Neuronal stem cell (in vitro differentiated cells): Measurements from ENCODE around the gene MSANTD3.

Experiments
- DNase-seq: peaks from one replicate; pipeline ENCODE4 v3.0.0-alpha.2; 2013; ENCODE audit warnings: low spot score
- H2AFZ ChIP-seq: one replicate; pipeline ENCODE4 v1.6.1; 2013; ENCODE audit warnings: mild to moderate bottlenecking, low read length, inconsistent platforms
- H2AK5ac ChIP-seq: 2 replicates; pipeline ENCODE4 v1.6.1; 2013; ENCODE audit warnings: low read depth, mild to moderate bottlenecking, inconsistent platforms, low read length, moderate library complexity, mixed read lengths
- H2BK120ac ChIP-seq: 2 replicates; pipeline ENCODE4 v1.6.1; 2013; ENCODE audit warnings: low read depth, mild to moderate bottlenecking, inconsistent platforms, low read length, moderate library complexity, mixed read lengths
- H2BK12ac ChIP-seq: one replicate; pipeline ENCODE4 v1.6.1; 2013; ENCODE audit warnings: low read length, inconsistent platforms
- H2BK15ac ChIP-seq: 2 replicates; pipeline ENCODE4 v1.6.1; 2013; ENCODE audit warnings: mild to moderate bottlenecking, low read length, inconsistent platforms, mixed read lengths
- H2BK5ac ChIP-seq: one replicate; pipeline ENCODE4 v1.6.1; 2013; ENCODE audit warnings: inconsistent platforms, mild to moderate bottlenecking, low read length, moderate library complexity
- H3K14ac ChIP-seq: one replicate; pipeline ENCODE4 v1.6.1; 2013; ENCODE audit warnings: low read length, inconsistent platforms
- H3K18ac ChIP-seq: 2 replicates; pipeline ENCODE4 v1.6.1; 2013; ENCODE audit warnings: low read length, inconsistent platforms
- H3K23ac ChIP-seq: 2 replicates; pipeline ENCODE4 v1.6.1; 2013; ENCODE audit warnings: low read depth, mild to moderate bottlenecking, mixed read lengths, low read length, inconsistent platforms; ENCODE audit not compliant: poor library complexity
- H3K27ac ChIP-seq: replicated peaks from 3 replicates; pipeline ENCODE4 v1.5.1; 2013; ENCODE audit warnings: low read length, inconsistent platforms
- H3K27me3 ChIP-seq, 3 experiments: 2 replicates each; pipeline ENCODE4 v1.6.1; 2013; ENCODE audit warnings: low read length in 3 of 3, mild to moderate bottlenecking in 2 of 3, inconsistent platforms in 1 of 3, low read depth in 1 of 3, mixed read lengths in 1 of 3, moderate library complexity in 1 of 3; ENCODE audit not compliant: control insufficient read depth in 3 of 3, insufficient read depth in 3 of 3
- H3K36me3 ChIP-seq, 2 donors: replicated peaks in 1 of 2; 2 replicates each; pipeline ENCODE4 v1.6.1; 2013; ENCODE audit warnings: low read length in 2 of 2; ENCODE audit not compliant: control insufficient read depth in 2 of 2, insufficient read depth in 2 of 2
- H3K4ac ChIP-seq: 2 replicates; pipeline ENCODE4 v1.6.1; 2013; ENCODE audit warnings: inconsistent platforms, mild to moderate bottlenecking, low read length, moderate library complexity
- H3K4me1 ChIP-seq, 2 donors: 1 replicate in 1 of 2; 2 replicates in 1 of 2; pipeline ENCODE4 v1.6.1; 2013; ENCODE audit warnings: low read length in 2 of 2, low read depth in 1 of 2; ENCODE audit not compliant: control insufficient read depth in 2 of 2, insufficient read depth in 1 of 2
- H3K4me2 ChIP-seq: one replicate; pipeline ENCODE4 v1.6.1; 2013; ENCODE audit warnings: mild to moderate bottlenecking, low read length, inconsistent platforms; ENCODE audit not compliant: insufficient read depth, poor library complexity, severe bottlenecking
- H3K4me3 ChIP-seq, 2 donors: 2 replicates each; pipeline ENCODE4 v1.5.1; 2013; ENCODE audit warnings: low read length in 2 of 2, mild to moderate bottlenecking in 2 of 2, inconsistent platforms in 1 of 2, moderate library complexity in 1 of 2
- H3K79me1 ChIP-seq: one replicate; pipeline ENCODE4 v1.6.1; 2013; ENCODE audit warnings: low read depth, mild to moderate bottlenecking, inconsistent platforms, low read length, moderate library complexity
- H3K9ac ChIP-seq: one replicate; pipeline ENCODE4 v1.6.1; 2013; ENCODE audit warnings: mild to moderate bottlenecking, low read depth, low read length, inconsistent platforms; ENCODE audit not compliant: poor library complexity
- H3K9me3 ChIP-seq, 2 donors: replicated peaks in 1 of 2; 2 replicates each; pipeline versions ENCODE3 to v1.6.1; 2013; ENCODE audit warnings: low read length in 2 of 2, mild to moderate bottlenecking in 2 of 2, inconsistent platforms in 1 of 2, low read depth in 1 of 2, mixed read lengths in 1 of 2, moderate library complexity in 1 of 2; ENCODE audit not compliant: control insufficient read depth in 2 of 2, insufficient read depth in 1 of 2
- H4K8ac ChIP-seq: one replicate; pipeline ENCODE4 v1.6.1; 2013; ENCODE audit warnings: low read depth, mild to moderate bottlenecking, inconsistent platforms, low read length, moderate library complexity
- H4K91ac ChIP-seq: one replicate; pipeline ENCODE4 v1.6.1; 2013; ENCODE audit warnings: low read length, low read depth, mild to moderate bottlenecking, inconsistent platforms; ENCODE audit not compliant: poor library complexity
- WGBS, 2 donors: extraction: QIAGEN DNeasy Blood & Tissue Kit; methylation state at CpG; one replicate each; pipeline ENCODE4 v1.1.7; 2013; ENCODE audit warnings: missing lambda C conversion rate in 2 of 2, mixed read lengths in 1 of 2; ENCODE audit not compliant: insufficient read length in 2 of 2, insufficient replicate concordance in 1 of 2; ENCODE audit errors: extremely low coverage in 2 of 2; 5-methylcytosine and 5-hydroxymethylcytosine counted together

Gene MSANTD3

DNA sequence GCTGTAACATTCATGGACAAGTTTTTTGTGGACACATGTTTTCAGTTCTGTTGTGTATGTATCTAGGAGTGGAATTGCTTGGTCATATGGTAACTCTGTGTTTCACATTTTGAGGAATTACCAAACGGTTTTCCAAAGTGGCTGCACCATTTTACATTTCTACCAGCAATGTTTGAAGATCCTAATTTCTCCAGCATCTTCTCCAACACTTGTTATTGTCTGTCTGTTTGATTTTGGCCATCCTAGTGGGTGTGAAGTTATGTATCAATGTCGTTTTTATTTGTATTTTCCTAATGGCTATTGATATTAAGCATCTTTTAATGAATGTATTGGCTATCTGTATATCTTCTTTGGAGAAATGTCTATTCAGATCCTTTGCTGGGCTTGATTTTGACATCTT lies 52.9 kb downstream of the MSANTD3 start:
- Histone ChIP-seq H4K91ac (no peak overlapping the region), H2AFZ (no peak overlapping the region), H3K18ac (no peak overlapping the region), H3K23ac (no peak overlapping the region), H3K27ac (no peak overlapping the region), H3K4me3 (no peak overlapping the region), H2AK5ac (no peak overlapping the region), H3K36me3 (peaks cover 0 to 24% of the 10 kb centered on the region in 2 donors), H2BK12ac (no peak overlapping the region), H2BK15ac (no peak overlapping the region), H3K4ac (no peak overlapping the region), H3K4me2 (no peak overlapping the region), H3K9me3 (peaks cover 2 to 11% of the 10 kb centered on the region in 2 donors), H3K27me3 (no peaks in the 10 kb centered on the region), H3K14ac (no peak overlapping the region), H2BK120ac (no peak overlapping the region), H4K8ac (no peak overlapping the region), H3K9ac (no peak overlapping the region), H2BK5ac (no peak overlapping the region), H3K4me1 (peaks cover 4 to 9% of the 10 kb centered on the region in 2 donors), H3K79me1 (peaks cover 6% of the 10 kb centered on the region)
- WGBS, 2 donors, result no CpG with 5 or more reads among the region's 2 CpGs
- no peak for DNase-seq

DNA sequence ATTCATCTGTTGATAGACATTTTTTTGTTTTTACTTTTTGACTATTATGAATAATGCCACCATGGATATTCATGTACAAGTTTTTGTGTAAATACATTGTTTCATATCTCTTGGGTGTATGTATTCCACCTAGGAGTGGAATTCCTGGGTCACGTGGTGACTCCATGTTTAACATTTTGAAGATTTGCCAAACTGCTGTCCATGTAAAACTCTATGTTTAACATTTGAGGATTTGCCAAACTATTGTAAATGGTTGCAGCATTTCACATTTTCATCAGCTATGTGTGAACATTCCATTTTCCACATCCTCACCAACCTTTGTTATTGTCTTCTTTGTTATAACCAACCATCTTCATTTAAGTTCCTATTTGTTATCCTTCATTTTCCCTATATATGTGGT lies 58.3 kb downstream of the MSANTD3 start:
- no peak overlapping the region for H3K4me2 ChIP-seq
- no peak for DNase-seq
- H2BK15ac ChIP-seq, result no peak overlapping the region
- no peak overlapping the region for H4K8ac ChIP-seq
- H2BK120ac ChIP-seq, result no peak overlapping the region
- peaks cover 0 to 17% of the 10 kb centered on the region in 2 donors for H3K36me3 ChIP-seq
- H3K4me3 ChIP-seq, result no peak overlapping the region
- no peak overlapping the region for H3K4ac ChIP-seq
- no peak overlapping the region for H4K91ac ChIP-seq
- H3K79me1 ChIP-seq, result peaks cover 6% of the 10 kb centered on the region
- H3K9me3 ChIP-seq, result no peaks in the 10 kb centered on the region
- H2AK5ac ChIP-seq, result no peak overlapping the region
- no peak overlapping the region for H3K14ac ChIP-seq
- H3K9ac ChIP-seq, result no peak overlapping the region
- WGBS, 2 donors, result no CpG with 5 or more reads among the region's 1 CpG
- H2AFZ ChIP-seq, result no peak overlapping the region
- H3K27me3 ChIP-seq, result no peaks in the 10 kb centered on the region
- H3K27ac ChIP-seq, result no peak overlapping the region
- H3K23ac ChIP-seq, result no peak overlapping the region
- H2BK12ac ChIP-seq, result no peak overlapping the region
- H3K4me1 ChIP-seq, result no peaks in the 10 kb centered on the region
- no peak overlapping the region for H3K18ac ChIP-seq
- no peak overlapping the region for H2BK5ac ChIP-seq

DNA sequence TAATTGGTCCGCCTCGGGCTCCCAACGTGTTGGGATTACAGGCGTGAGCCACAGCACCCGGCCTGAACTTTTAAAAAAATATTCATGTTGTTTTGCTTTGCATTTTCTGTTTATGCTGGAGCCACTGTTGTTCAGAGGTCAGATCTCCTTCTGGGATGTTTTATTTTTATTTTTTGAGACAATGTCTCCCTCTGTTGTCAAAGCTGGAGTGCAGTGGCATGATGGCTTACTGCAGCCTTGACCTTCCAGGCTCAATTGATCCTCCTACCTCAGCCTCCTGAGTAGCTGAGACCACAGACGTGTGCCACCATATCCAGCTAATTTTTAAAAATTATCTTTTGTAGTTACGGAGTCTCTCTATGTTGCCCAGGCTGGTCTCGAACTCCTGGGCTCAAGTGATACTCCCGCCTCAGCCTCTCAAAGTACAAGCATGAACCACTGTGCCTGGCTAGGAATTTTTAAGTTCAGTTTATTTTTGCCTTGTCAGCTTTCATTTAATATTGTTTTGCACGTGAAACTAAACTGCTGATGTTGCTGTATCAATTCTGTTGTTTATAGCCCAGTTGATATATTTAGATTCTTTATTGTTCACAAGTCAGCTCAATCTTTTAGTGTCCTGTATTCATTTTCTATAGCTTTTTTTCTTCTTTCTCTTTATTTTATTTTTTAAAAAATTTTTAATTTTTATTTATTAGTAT lies 59.7 kb downstream of the MSANTD3 start:
- no peak for DNase-seq
- peaks cover 0 to 17% of the 10 kb centered on the region in 2 donors for H3K36me3 ChIP-seq
- no peak overlapping the region for H2BK120ac ChIP-seq
- H3K4me2 ChIP-seq, result no peak overlapping the region
- peaks cover 0 to 2% of the 10 kb centered on the region in 2 donors for H3K9me3 ChIP-seq
- H2BK15ac ChIP-seq, result no peak overlapping the region
- no CpG with 5 or more reads among the region's 10 CpGs for WGBS, 2 donors
- H3K27me3 ChIP-seq, result no peaks in the 10 kb centered on the region
- no peak overlapping the region for H4K8ac ChIP-seq
- H3K4me3 ChIP-seq, result no peak overlapping the region
- H2BK5ac ChIP-seq, result no peak overlapping the region
- H2AK5ac ChIP-seq, result no peak overlapping the region
- H3K27ac ChIP-seq, result no peak overlapping the region
- H3K14ac ChIP-seq, result no peak overlapping the region
- no peak overlapping the region for H4K91ac ChIP-seq
- H3K9ac ChIP-seq, result no peak overlapping the region
- peaks cover 6% of the 10 kb centered on the region for H3K79me1 ChIP-seq
- H3K4ac ChIP-seq, result no peak overlapping the region
- no peak overlapping the region for H3K18ac ChIP-seq
- no peak overlapping the region for H3K23ac ChIP-seq
- no peaks in the 10 kb centered on the region for H3K4me1 ChIP-seq
- H2AFZ ChIP-seq, result no peak overlapping the region
- no peak overlapping the region for H2BK12ac ChIP-seq

DNA sequence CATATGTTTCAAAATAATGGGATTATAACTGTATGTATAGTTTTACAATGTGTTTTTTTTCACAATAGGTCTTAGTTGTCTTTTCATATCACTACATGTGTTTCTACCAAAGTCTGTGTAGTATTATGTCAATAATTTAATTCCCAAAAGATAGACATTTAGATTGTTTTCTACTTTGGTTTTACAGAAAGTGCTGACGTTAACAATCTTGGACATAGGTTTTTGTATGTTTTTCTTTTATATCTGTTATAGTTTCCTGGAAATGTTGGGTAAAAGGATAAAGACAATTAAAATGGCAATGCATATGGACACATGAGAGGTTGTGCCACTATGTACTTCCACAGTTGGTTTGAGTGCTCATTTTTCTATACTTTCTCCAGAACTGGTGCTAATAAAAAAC lies 61.2 kb downstream of the MSANTD3 start:
- Histone ChIP-seq H3K27ac (no peak overlapping the region), H3K18ac (no peak overlapping the region), H3K23ac (no peak overlapping the region), H3K36me3 (peaks cover 0 to 17% of the 10 kb centered on the region in 2 donors), H3K4me2 (no peak overlapping the region), H2BK5ac (no peak overlapping the region), H3K4ac (no peak overlapping the region), H3K9me3 (peaks cover 0 to 2% of the 10 kb centered on the region in 2 donors), H3K14ac (no peak overlapping the region), H2BK120ac (no peak overlapping the region), H4K91ac (no peak overlapping the region), H3K4me1 (peaks cover 0 to 1% of the 10 kb centered on the region in 2 donors), H4K8ac (no peak overlapping the region), H2AK5ac (no peak overlapping the region), H3K27me3 (no peaks in the 10 kb centered on the region), H2AFZ (no peak overlapping the region), H3K9ac (no peak overlapping the region), H2BK12ac (no peak overlapping the region), H3K4me3 (no peak overlapping the region), H2BK15ac (no peak overlapping the region), H3K79me1 (peaks cover 2% of the 10 kb centered on the region)
- no peak for DNase-seq
- WGBS, 2 donors, result no CpG with 5 or more reads among the region's 1 CpG
